Activated CD8-positive, alpha-beta memory T cell treated with anti-CD3 and anti-CD28 coated beads, Interleukin-2, amount 10 ng/mL, durations not matched to agents 7 days and 5 days (primary cell): Measurements from ENCODE around the gene TRAPPC4. TPM values are rescaled to one million over a fixed set of nuclear protein-coding genes. Genes with fewer than 3 reads are reported as not detected.

ENCODE experiments used
- ATAC-seq: fragments of 150-1000 bp; cut with Tn5 transposase; one replicate; pipeline ENCODE4 v1.10.0; 2021; ENCODE audit warnings: moderate library complexity
- CTCF ChIA-PET: fragments of 350-600 bp; sonication (Branson Sonifier 250); formaldehyde crosslinking; loops from one replicate; lab custom pipeline; 2021; ENCODE audit warnings: antibody characterized with exemption; lab: Charles Lee
- DNase-seq: peaks from one replicate; pipeline ENCODE4 v3.0.0-alpha.2; 2020
- H3K27ac Mint-ChIP-seq: one replicate; pipeline ENCODE4 v1.8.0; 2021; ENCODE audit warnings: mild to moderate bottlenecking, mixed read lengths
- H3K27me3 Mint-ChIP-seq: one replicate; pipeline ENCODE4 v1.8.0; 2021; ENCODE audit warnings: mixed read lengths
- H3K36me3 Mint-ChIP-seq: one replicate; pipeline ENCODE4 v1.8.0; 2021; ENCODE audit warnings: mild to moderate bottlenecking, mixed read lengths
- H3K4me1 Mint-ChIP-seq: one replicate; pipeline ENCODE4 v1.8.0; 2021; ENCODE audit warnings: mixed read lengths
- H3K4me3 Mint-ChIP-seq: one replicate; pipeline ENCODE4 v1.8.0; 2021; ENCODE audit warnings: mild to moderate bottlenecking, moderate library complexity, mixed read lengths
- H3K9me3 Mint-ChIP-seq: one replicate; pipeline ENCODE4 v1.8.0; 2022; ENCODE audit warnings: low read depth, mixed read lengths
- total RNA-seq, 2 experiments: library from RNA; stranded (reverse); gene quantifications; one replicate each; pipeline ENCODE4 v1.2.3, GENCODE V29; 2021

TRAPPC4 gene
- total RNA-seq, 2 experiments from 2014 or later, result 73.9 to 91.5 TPM

- peaks cover 33% of the 10 kb centered on the region for H3K4me1 Mint-ChIP-seq
- peak overlapping the region; percentile 97 for H3K4me3 Mint-ChIP-seq
- CTCF ChIA-PET, result interaction anchor here (0.6 to 4.6 kb wide), 17 partner anchors 8 to 343 kb away, joined by 3 to 33 read pairs (median 4); partner anchors contain the start of genes BCL9L, CBL, DDX6 and DPAGT1
- ATAC-seq, result peak; percentile 10
- DNase-seq, result peak; percentile 58
- H3K27ac Mint-ChIP-seq, result peak overlapping the region; percentile 97
- H3K27me3 Mint-ChIP-seq, result no peaks in the 10 kb centered on the region
- H3K36me3 Mint-ChIP-seq, result peaks cover 31% of the 10 kb centered on the region
- no peaks in the 10 kb centered on the region for H3K9me3 Mint-ChIP-seq
Measured at GRCh38 chr11:118996926-118997626, 21.5 kb upstream of the TRAPPC4 start.

GRCh38 chr11:118997627-118998387, 20.8 kb upstream of the TRAPPC4 start, which contains the start of gene CENATAC:
TSS of gene CENATAC (plus strand) at chr11:118998138. CDS start at chr11:118998198, 60 bp downstream.
- peak; percentile 97 for ATAC-seq
- Mint-ChIP-seq H3K9me3 (no peaks in the 10 kb centered on the region), H3K4me1 (peaks cover 33% of the 10 kb centered on the region), H3K27me3 (no peaks in the 10 kb centered on the region), H3K4me3 (peak within 1 kb of the TSS; percentile 97), H3K27ac (peak within 1 kb of the TSS; percentile 97), H3K36me3 (peaks cover 32% of the 10 kb centered on the region)
- CTCF ChIA-PET, result interaction anchor here (0.6 to 4.6 kb wide), 18 partner anchors 9 to 342 kb away, joined by 3 to 33 read pairs (median 4); partner anchors contain the start of genes BCL9L, CBL, DDX6 and DPAGT1
- peak; percentile 98 for DNase-seq

DNA sequence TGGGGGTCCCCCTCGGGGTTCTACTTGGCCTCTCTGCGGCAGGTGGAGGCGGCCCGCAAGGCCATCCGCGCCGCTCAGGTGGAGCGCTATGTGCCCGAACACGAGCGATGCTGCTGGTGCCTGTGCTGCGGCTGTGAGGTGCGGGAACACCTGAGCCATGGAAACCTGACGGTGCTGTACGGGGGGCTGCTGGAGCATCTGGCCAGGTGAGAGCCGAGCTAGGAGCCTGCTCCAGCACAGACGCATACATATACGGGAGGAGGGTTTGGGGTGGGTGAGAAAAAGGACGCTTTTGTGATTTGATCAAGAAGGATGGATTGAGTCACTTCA, 20.2 kb upstream of the TRAPPC4 start:
- ATAC-seq (peak; percentile 20), DNase-seq (no peak)
- Mint-ChIP-seq H3K36me3 (peaks cover 36% of the 10 kb centered on the region), H3K9me3 (no peaks in the 10 kb centered on the region), H3K27me3 (no peaks in the 10 kb centered on the region), H3K4me3 (peak overlapping the region; percentile 97), H3K27ac (peak overlapping the region; percentile 97), H3K4me1 (peaks cover 33% of the 10 kb centered on the region)
- CTCF ChIA-PET, result interaction anchor here (1.1 to 4.6 kb wide), 10 partner anchors 9 to 340 kb away, joined by 3 to 33 read pairs (median 4); partner anchors contain the start of genes DDX6, RPS25, SLC37A4 and TRAPPC4

DNA sequence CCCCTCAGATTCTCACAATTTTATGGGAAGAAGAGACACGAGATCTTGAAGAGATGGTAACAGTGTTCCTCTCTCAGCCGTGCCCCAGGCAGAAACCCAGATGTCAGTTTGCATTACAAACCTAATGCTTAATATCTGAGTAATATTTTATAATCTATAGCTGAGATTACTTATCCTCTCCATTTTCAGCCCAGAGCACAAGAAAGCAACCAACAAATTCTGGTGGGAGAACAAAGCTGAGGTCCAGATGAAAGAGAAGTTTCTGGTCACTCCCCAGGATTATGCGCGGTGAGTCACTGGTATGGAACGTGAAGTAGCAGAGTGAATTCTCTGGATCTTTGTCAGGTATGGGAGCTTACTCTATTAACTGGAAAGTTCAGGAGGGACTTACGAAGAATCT, 19.7 kb upstream of the TRAPPC4 start:
- Mint-ChIP-seq H3K27me3 (no peaks in the 10 kb centered on the region), H3K4me1 (peaks cover 34% of the 10 kb centered on the region), H3K4me3 (peak overlapping the region; percentile 97), H3K36me3 (peaks cover 35% of the 10 kb centered on the region), H3K27ac (peak overlapping the region; percentile 97), H3K9me3 (no peaks in the 10 kb centered on the region)
- CTCF ChIA-PET, result interaction anchor here (1.3 to 4.6 kb wide), 4 partner anchors 10 to 309 kb away, joined by 3 to 33 read pairs (median 7); partner anchors contain the start of genes RPS25 and TRAPPC4
- no peak for ATAC-seq
- DNase-seq, result no peak

DNA sequence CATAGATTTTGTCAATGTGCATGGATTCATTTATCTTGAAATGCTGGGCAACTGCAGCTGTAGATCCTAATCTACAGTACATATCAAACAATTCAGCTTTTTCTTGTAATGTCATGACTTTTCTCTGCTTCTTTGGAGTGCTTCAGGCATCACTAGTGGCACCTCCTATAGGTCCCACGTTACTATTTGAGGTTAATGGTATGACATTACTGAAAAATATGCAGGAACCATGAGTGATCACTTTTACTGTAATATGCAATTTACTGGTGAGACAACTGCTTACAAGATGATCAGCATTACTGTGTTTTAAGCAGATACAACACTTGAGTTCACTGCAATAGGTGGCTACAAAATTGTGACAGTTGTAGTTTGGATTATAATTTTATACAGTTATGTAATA, 17.7 kb upstream of the TRAPPC4 start:
- H3K27me3 Mint-ChIP-seq, result no peaks in the 10 kb centered on the region
- H3K4me1 Mint-ChIP-seq, result peaks cover 37% of the 10 kb centered on the region
- no peaks in the 10 kb centered on the region for H3K9me3 Mint-ChIP-seq
- peak overlapping the region; percentile 43 for H3K27ac Mint-ChIP-seq
- CTCF ChIA-PET, result interaction anchor here (1.1 kb wide), 1 partner anchor 323 kb away, joined by 3 read pairs; no protein-coding TSS in a partner anchor
- H3K36me3 Mint-ChIP-seq, result peaks cover 37% of the 10 kb centered on the region
- ATAC-seq (no peak), DNase-seq (no peak)
- no peak overlapping the region for H3K4me3 Mint-ChIP-seq

DNA sequence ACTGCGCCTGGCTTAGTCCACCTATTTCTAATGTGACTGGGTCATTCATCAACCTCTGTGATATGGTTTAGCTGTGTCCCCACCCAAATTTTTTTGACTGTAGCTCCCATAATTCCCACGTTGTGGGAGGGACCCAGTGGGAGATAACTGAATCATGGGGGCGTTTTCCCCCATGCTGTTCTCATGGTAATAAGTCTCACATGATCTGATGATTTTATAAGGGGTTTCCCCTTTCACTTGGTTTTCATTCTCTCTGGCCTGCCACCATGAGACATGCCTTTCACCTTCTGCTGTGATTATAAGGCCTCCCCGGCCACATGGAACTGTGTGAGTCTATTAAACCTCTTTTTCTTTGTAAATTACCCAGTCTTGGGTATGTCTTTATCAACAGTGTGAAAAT, 11.9 kb upstream of the TRAPPC4 start:
- Mint-ChIP-seq H3K27me3 (no peaks in the 10 kb centered on the region), H3K36me3 (peaks cover 19% of the 10 kb centered on the region), H3K4me1 (peaks cover 12% of the 10 kb centered on the region), H3K27ac (peak overlapping the region; percentile 12), H3K4me3 (no peak overlapping the region), H3K9me3 (no peaks in the 10 kb centered on the region)
- no peak for ATAC-seq
- CTCF ChIA-PET, result no interaction called here
- DNase-seq, result no peak

- H3K36me3 Mint-ChIP-seq, result peaks cover 47% of the 10 kb centered on the region
- H3K4me1 Mint-ChIP-seq, result peaks cover 33% of the 10 kb centered on the region
- no peak for ATAC-seq
- CTCF ChIA-PET, result no interaction called here
- DNase-seq, result no peak
- H3K27me3 Mint-ChIP-seq, result no peaks in the 10 kb centered on the region
- no peak overlapping the region for H3K4me3 Mint-ChIP-seq
- H3K9me3 Mint-ChIP-seq, result no peaks in the 10 kb centered on the region
- H3K27ac Mint-ChIP-seq, result peak overlapping the region; percentile 40
Measured at GRCh38 chr11:119011476-119012053, 7.0 kb upstream of the TRAPPC4 start.

DNA sequence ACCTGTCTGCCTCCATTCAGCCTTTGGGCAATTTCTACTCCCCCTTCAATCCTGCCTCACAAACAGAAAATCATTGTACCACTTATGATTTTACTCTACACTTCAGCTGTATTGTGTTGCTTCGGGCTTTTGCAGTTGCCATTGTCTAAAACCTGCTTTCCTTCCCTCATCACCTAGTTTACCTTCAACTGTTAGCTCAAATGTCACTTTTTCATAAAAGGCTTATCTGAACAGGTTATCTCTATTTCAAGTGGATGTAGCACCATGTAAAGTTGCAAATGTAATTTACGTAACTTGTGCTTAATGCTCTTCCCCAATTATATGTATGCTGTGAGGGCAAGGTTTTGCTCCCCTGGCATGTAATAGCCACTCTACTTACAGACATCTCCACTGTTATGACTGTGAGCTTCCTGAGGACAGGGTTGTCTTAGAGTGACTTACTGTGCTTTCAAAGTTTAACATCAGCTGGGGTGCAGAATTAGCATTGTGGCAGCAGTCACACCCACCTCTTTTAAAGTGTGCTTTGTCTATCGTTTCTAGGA, 5.9 kb upstream of the TRAPPC4 start:
- CTCF ChIA-PET, result no interaction called here
- Mint-ChIP-seq H3K27me3 (no peaks in the 10 kb centered on the region), H3K36me3 (peaks cover 50% of the 10 kb centered on the region), H3K4me1 (peaks cover 38% of the 10 kb centered on the region), H3K4me3 (no peak overlapping the region), H3K27ac (peak overlapping the region; percentile 53), H3K9me3 (no peaks in the 10 kb centered on the region)
- ATAC-seq (no peak), DNase-seq (no peak)

- ATAC-seq (no peak), DNase-seq (no peak)
- H3K9me3 Mint-ChIP-seq, result no peaks in the 10 kb centered on the region
- no peak overlapping the region for H3K4me3 Mint-ChIP-seq
- H3K36me3 Mint-ChIP-seq, result peaks cover 52% of the 10 kb centered on the region
- H3K4me1 Mint-ChIP-seq, result peaks cover 40% of the 10 kb centered on the region
- H3K27ac Mint-ChIP-seq, result peak overlapping the region; percentile 56
- CTCF ChIA-PET, result no interaction called here
- H3K27me3 Mint-ChIP-seq, result no peaks in the 10 kb centered on the region
Measured at GRCh38 chr11:119014209-119014924, 4.2 kb upstream of the TRAPPC4 start.

GRCh38 chr11:119015054-119015611, 3.4 kb upstream of the TRAPPC4 start:
- no peaks in the 10 kb centered on the region for H3K9me3 Mint-ChIP-seq
- ATAC-seq, result no peak
- no peak overlapping the region for H3K27ac Mint-ChIP-seq
- H3K27me3 Mint-ChIP-seq, result no peaks in the 10 kb centered on the region
- no peak overlapping the region for H3K4me3 Mint-ChIP-seq
- CTCF ChIA-PET, result interaction anchor here (1.6 to 5.1 kb wide), 2 partner anchors 12 to 17 kb away, joined by 5 to 33 read pairs; partner anchors contain the start of gene CENATAC
- peaks cover 45% of the 10 kb centered on the region for H3K4me1 Mint-ChIP-seq
- DNase-seq, result no peak
- peaks cover 55% of the 10 kb centered on the region for H3K36me3 Mint-ChIP-seq

- no peaks in the 10 kb centered on the region for H3K27me3 Mint-ChIP-seq
- H3K27ac Mint-ChIP-seq, result peak overlapping the region; percentile 49
- peaks cover 52% of the 10 kb centered on the region for H3K4me1 Mint-ChIP-seq
- H3K4me3 Mint-ChIP-seq, result peak overlapping the region; percentile 30
- no peak for ATAC-seq
- H3K36me3 Mint-ChIP-seq, result peaks cover 59% of the 10 kb centered on the region
- DNase-seq, result no peak
- H3K9me3 Mint-ChIP-seq, result no peaks in the 10 kb centered on the region
- CTCF ChIA-PET, result interaction anchor here (0.8 to 5.1 kb wide), 4 partner anchors 11 to 51 kb away, joined by 3 to 33 read pairs (median 4); partner anchors contain the start of genes CENATAC and VPS11
Measured at GRCh38 chr11:119016216-119017009, 2.2 kb upstream of the TRAPPC4 start.
